NOMO-1 treated with dmso at 0.1 percent for 144 hours (cell line): ENCODE measurements around the gene LYL1.
A peak's percentile ranks its signal among the peaks of the same experiment; 100 is the strongest.

ENCODE experiments used
- DNase-seq: peaks from one replicate; lab custom pipeline; 2025; ENCODE audit not compliant: unreplicated experiment; lab: John Stamatoyannopoulos, UW

LYL1 gene

DNA sequence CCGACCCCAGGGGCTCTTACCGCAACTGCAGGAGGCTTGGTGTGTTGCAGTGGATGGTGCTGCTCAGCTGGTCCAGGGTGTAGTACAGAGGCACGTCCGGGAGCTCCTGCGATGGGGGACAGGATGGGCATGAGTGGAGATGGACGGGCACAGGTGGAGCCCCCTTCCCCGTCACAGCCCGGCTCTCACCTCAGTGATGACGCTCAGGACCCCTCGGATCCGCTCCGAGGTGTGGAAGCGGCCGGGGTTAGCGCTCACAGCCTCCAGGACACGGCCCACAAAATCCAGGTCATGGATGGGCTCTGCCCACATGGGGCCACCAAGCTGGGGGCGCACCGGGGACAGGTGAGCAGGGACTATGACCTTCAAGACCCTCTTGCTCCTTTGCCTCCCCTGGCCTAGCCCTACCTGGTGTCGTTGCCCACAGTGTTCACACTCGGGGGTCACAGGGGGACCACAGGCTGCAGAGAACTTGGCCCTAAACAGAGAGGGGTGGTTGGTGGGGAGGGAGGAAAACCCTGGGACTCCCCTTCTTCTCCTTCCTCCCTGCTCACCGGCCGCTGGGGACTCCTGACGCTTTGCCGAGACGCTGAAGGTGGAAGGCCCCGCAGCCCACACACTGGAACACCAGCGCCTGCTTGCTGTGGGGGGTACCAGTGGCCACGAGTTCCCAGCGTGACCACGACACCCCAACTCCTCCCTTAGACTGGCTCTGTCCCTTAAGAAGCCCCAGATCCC, 6.9 kb upstream of the LYL1 start:
- no peak for DNase-seq

DNA sequence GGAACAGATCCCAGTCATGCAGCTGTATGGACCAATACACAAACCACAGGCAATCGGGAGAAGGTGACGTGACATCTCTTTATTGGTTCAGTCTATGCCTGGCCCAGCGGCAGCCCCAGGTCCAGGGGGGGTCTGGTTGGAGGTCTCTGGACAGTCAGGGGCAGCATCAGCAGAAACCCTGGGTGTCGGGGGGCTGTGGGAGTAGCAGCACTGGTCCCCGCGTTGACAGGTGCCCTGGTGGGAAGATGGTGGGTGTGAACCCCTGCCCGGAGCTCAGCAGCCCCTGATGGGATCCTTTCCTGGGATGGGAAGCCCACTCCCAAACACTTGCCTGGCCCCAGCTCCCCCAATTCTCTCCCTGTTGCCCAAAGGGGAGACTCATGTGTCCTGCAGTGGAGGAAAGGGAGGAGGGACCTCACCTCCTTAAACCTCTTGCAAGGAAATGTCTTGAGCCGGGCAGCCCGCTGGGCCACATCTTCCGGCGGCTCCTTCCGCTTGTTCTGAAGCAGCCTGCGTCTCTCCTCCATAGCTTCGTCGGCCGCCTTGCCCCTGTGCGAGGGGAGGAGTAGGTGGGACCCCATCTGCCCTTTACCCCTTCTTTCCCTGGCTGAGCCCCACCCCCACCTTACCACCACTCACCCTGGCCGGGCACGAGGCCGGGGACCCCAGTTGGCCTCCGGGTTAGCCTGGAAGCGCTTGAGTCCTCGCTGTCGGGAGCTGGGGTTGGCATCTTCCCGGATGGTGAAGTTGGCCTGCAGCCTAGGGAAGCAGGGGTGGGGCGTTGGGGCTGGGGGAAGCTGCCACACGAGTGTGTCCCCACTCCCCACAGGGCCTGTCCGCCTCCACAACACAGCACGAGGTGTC, 2.4 kb upstream of the LYL1 start:
- DNase-seq: no peak

DNA sequence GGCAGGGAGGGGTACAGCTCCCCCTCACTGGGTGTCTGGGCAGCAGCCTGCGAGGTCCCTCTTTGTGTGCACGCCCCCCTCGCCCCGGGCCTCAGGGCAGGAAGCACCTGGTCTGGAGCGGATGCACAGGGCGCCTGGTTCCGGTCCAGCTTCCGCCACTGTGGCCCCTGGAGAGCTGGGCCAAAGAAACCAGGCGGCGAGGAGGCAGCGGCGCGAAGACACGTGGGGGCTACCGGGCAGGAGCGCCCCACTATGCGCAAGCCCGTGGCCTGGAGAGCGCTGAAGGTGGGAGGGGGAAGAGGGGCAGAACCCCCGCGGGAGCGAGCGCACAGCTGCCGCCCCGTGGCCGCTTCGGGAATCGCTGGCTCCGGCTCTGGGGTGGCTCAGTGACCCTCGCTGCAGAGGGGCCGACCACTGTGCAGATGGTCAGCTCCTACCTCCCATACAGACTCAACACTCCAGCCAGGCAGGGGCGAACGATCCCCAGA, 1.7 kb upstream of the LYL1 start:
- peak; percentile 83 for DNase-seq

- no peak for DNase-seq
These were observed 1.1 kb upstream of the LYL1 start for GRCh38 chr19:13103581-13104359.

GRCh38 chr19:13102416-13102665, 317 bp downstream of the LYL1 start:
- DNase-seq: no peak

- DNase-seq: no peak
These were observed 855 bp downstream of the LYL1 start for GRCh38 chr19:13101590-13102415.

- DNase-seq: no peak
These were observed 1.6 kb downstream of the LYL1 start for GRCh38 chr19:13100841-13101589.

DNA sequence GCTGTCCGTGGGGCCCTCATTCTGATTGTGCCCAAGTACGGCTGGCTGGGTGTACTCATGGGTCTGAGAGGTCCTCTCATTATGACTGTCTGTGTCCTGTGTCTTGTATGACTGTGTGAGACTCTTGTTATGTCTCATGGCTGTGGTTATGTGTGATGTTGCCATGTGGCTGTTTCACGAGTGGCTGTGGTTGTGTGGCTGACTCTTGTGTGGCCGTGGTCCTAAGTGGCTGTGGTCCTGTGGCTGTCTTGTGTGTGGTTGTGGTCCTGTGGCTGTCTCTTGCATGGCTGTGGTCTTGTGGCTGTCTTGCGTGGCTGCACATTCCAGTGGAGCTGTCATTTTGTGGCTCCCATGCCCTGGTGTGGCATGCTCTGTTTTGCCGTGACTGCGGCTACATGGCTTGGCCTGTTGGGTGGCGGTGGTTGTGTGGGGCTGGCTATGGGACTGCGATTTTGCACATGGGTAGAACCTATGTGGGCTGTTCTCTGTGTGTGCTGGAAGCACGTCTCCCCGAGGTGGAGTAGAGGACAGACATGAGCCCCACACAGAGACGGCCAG, 2.5 kb downstream of the LYL1 start:
- no peak for DNase-seq

DNA sequence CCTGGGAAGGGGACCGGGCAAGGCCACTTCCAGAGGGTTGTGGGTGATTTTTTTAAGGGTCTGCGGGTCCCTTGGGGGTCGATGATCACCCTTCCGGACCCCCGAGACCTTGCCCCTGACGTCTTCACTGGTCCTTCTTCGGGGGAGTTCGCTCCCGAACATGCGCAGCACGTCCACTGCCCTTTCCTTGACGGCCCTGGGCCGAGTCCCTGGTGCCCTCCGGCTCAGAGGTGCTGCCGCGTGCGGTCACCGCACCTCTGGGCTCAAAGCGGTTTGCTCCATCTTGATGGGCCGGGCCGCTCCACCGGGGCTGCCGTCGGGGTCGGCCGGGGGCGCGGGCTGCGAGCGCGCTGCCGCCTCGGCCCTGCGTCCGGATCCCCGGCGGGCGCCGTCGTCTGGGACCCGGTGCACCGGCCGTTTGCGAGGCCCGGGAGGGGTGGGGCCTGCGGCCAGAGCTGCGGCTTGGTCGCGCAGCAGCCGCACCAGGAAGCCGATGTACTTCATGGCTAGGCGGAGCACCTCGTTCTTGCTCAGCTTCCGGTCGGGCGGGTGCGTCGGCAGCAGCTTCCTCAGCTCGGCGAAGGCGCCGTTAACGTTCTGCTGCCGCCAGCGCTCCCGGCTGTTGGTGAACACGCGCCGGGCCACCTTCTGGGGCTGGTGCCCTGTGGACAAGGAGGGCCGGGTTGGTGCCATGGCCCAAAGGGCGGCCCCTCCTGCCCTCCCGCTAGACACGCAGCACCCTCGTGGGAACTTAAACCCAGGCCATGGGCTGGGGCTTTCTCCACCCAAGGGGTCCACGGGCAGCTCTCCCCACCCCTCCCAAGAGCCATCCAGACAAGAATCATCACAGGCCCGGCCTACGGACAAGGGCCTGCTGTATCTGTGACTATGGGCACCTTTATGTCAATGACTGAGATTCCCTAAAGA, 3.3 kb downstream of the LYL1 start:
- DNase-seq: peak; percentile 94

DNA sequence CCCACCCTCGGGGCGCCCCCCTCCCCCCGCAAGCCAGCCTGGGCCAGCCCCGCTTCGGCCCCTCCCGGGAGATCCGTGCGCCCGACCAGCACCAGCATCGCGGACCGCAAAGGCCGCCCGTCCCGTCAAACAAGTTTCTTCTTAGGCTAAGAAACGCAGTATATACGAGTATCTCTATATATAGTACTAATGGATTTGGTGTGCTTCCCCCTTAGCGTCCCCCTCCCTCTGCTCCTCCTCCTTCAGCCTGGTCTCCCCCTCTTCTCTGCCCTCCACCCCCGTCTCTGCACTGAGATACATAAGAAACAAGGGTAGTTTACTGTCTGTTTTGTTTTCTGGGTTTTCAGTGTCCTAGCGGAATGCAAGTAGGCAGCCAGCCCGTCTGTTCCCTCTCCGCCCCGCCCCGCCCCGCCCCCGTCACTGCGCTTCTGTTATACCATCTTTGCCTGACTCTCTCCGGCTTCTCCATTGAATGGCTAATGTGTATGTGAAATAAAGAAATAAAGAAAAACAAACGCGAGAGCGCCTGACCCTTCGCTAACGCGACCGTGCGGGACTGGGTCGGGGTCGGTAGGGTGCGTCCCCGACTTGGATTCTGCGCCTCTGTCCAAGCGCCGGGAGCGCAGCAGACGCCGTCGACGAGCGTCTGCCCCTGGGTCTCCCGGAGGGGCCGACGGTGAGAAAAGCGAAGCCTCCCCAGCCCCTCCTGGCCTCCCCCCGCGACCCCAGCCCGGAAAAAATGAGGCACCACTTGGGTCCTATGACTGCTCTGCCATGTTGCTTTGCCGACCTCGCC, 4.2 kb downstream of the LYL1 start:
- peak; percentile 79 for DNase-seq

- DNase-seq: no peak
These were observed 5.0 kb downstream of the LYL1 start for GRCh38 chr19:13097463-13098258.

- DNase-seq: no peak
These were observed 5.6 kb downstream of the LYL1 start for GRCh38 chr19:13097033-13097462.

DNA sequence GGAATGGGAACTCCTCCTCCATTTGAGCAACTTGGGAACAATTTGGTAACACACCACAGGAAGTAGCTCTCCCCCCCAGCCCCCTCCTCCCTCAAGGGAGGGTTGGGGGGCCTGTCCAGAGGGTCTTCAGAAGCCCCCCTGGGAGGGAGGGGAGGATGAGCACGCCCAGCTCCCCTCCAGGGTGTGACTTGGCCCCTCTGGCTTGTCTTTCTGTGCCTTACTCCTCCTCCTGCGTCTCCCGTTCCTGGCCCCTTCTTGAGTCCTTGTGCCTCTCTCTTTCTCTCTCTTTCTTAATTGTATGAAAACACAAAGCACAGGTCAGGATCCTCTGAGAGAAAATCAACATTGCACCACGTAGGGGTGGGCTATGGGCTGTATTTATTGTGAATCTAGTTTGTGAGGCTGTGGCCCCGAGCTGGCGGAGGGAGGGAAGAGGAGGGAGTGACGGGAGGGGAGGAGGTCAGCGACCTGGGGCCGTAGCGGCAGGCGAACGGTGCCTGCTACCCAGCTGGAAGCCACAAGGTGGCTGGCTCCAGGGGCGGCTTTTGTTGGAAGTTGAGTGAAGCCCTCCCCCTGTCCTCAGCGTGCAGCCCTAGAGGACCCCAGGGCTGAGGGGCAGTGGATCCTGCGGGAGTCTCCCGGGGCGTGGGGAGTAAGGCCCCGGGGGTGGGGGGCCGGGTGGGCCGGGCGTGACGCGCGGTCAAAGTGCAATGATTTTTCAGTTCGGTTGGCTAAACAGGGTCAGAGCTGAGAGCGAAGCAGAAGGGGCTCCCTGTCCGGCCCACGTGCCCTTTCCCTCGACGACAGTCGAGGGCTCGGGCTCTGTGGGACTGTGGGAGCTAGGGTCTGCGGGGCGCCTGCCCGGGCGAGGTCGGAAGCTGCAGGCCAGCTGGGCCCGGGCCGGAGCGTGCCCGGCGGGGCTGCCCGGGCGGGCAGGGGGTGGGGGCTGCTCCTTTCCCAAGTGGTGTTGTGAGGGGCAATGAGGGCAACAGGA, 6.4 kb downstream of the LYL1 start:
- peak; percentile 73 for DNase-seq

DNA sequence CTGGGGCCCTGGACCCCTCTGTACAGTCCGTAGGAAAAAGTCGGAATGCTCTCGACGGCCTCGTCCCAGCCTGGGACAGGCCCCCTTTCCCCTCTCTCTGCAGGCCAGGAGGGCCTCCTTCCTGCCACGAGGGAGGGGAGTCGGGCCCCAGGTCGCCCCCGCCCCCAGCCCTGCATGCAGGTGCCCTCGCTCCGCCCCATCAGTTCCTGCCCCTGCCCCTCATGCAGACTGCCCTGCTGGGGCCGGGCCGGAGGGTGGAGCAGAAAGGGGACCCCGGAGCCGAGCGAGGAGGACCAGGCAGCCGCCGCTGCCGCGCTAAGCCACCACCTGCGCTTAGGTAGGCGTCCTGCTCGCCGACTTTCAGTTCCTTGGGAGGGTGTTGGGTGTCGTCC, 7.3 kb downstream of the LYL1 start:
- no peak for DNase-seq

DNA sequence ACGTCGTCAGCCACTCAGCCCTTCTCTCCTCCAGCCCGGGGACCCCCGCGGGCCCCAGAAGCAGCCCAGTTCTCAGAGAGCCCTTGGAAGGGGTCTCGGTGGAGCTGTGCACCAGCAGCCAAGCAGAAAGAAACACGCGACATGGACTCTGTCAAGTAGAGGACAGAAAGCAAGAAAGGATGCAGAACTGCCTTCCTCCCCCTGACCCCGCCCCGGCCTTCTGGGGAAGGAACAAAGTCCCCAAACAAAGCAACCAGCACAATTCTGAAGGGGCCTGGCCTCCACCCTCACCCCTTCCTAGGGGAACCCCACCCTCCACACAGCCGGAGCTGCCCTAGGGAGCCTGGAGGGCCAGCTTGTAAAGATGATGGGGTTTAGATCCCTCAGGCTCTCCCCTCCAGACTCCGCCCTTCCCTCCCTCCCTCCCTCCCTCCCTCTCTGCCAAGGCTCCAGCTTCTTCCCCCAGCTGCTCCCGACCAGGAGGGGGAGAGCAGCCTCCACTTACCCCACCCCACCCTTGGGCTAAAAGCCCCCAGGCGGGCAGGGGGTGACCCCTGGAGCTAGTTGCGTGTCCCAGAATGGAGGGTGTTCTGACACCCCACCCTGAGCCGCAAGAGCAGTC, 7.8 kb downstream of the LYL1 start:
- DNase-seq: no peak
